ENCODE data around the gene SIGLEC15.

Gene SIGLEC15

DNA sequence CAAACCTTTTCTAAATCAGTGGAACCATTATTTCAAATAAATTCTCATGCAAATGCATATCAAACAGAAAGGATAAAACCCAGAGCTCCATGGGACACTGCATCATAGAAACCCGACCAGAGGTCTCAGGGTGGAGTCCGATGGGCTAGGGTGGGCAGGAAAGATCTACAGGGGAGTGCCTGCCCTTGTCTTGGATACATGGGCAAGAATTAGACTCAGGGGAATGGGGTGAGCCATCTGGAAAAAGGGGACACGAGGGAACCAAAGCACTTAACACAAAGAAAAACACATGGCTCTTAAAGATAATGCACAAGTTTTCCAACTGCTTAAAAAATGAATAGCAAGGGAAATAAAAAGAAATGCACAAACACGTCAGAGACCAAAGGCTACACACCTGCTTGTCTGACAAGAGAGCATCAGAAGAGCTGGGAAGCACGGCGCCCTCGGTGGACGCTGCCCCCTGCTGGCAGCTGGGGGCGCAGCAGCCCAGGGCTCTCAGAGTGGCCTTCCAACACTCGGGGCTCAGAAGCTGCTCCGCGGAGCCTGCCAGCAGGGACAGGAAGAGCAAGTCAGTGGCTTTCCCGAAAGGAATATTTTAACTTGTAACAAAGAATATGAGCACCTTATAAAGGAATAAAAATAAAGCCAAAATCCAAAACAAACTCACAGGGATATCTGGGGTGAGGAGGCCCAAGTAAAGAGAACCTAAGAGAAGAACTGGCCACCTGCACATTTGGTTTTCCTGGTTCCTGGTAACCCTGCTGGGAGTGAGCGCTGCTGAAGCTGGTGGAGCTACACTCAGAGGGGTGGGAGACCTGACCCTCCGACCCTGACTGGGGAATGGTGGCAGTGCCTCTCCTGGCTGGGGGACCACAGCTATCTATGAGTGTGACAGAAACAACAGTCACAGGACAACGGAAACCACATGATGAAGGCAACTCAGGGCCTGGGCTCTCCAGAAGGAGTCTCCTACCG lies 54.5 kb downstream of the SIGLEC15 start:
- peak; percentile 70 to 74 for DNase-seq (ENCODE audit: low read depth in 2 of 2)

- DNase-seq (ENCODE audit: low read depth in 2 of 2): no peak
These were observed 55.5 kb downstream of the SIGLEC15 start for GRCh38 chr18:45880876-45881558.

DNA sequence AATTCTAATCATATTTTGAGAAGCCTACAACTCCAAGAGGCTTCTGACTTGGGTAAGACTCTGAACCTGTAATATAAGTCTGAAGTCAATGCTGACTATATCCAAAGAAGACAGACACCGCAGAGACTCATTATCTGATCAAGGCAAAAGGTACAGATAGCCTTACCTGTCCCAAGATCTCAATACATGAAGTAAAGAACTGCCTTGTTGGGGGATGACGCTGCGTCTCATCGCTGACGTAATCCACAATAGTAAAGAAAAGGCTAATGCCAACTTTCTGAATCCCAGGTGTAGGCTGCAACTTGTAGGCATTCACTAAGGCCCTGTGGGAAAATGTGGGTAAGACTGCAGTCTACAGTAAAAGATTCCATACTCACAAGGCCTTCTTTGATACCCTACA lies 62.1 kb downstream of the SIGLEC15 start:
- no peak for DNase-seq (ENCODE audit: low read depth in 2 of 2)

- no peak for DNase-seq (ENCODE audit: low read depth in 2 of 2)
These were observed 64.1 kb downstream of the SIGLEC15 start for GRCh38 chr18:45889419-45890064.

DNA sequence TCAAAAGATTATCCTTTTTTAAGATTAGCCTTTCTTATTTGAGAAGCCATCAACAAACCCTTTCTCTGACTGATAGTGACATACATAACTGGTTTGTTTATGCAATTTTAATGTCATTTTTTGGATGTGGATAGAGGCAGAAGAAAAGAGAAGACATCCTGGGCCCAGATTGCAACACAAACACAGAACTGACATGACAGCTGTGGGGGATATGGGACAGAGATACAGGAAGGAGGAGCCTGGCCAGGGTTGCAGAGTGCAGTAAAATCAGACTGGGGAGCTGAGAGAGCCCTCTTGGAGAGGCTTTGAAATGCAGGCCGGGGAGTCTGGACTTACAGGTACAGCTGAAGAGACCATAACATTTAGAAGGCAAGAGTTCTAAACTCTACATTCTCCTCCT lies 65.1 kb downstream of the SIGLEC15 start:
- no peak for DNase-seq (ENCODE audit: low read depth in 2 of 2)

DNA sequence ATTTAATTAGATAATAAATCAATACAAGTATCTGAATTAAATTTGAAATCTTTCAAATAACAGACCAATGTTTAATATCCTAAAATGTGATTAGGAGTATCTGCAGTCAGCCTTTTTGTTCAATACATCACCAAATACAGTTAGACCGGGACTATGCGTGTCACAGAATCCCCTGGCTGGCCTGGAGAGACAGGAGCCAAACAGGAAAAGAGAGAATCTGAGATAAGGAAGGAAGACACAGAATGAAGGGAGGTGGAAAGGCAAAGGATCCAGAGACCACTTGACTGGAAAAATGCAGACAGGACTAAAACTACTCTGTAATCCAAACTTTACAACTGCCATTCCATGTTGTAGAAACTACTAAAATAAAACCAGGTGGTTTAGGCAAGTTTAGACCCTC lies 66.3 kb downstream of the SIGLEC15 start:
- no peak for DNase-seq (ENCODE audit: low read depth in 2 of 2)

Measured in stimulated activated CD4-positive, alpha-beta T cell treated with anti-CD3 and anti-CD28 coated beads, Interleukin-1b, Interleukin-23, amount 100 ng/mL, for 4 hours (primary cell).